Measurements from ENCODE around the gene SSH2. TPM values are rescaled to one million over a fixed set of nuclear protein-coding genes. Genes with fewer than 3 reads are reported as not detected.
A peak's percentile ranks its signal among the peaks of the same experiment; 100 is the strongest.

The SSH2 gene
- total RNA-seq, 1 donor from 2014 or later: 21.9 TPM

DNA sequence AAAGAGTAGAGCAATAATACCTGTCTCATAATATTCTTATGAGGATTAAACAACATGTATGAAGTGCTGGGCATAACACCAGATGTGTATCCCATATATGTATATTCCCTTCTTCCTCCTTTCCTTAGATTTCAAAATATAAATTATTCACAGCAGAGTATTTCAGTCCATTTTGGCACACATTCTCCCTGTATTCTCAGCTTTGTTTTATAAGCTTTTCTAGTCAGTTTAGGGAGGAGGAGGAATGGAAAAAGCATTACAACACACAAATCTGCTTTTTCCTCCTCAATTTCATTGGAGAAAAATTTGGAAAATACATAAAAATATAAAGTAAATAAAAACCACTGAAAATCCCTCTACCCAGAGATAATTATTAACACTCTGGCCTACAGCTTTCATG lies 260.8 kb downstream of the SSH2 start:
- Mint-ChIP-seq H3K27ac (ENCODE audit: unreplicated experiment) (no peak overlapping the region), H3K4me3 (ENCODE audit: unreplicated experiment) (no peak overlapping the region), H3K27me3 (ENCODE audit: unreplicated experiment) (no peaks in the 10 kb centered on the region), H3K9me3 (ENCODE audit: unreplicated experiment) (no peaks in the 10 kb centered on the region), H3K4me1 (ENCODE audit: unreplicated experiment) (peaks cover 6% of the 10 kb centered on the region), H3K36me3 (ENCODE audit: unreplicated experiment) (peaks cover 29% of the 10 kb centered on the region)
- DNase-seq (ENCODE audit: extremely low spot score, unreplicated experiment): no peak
- TF ChIP-seq, protein P1, sequence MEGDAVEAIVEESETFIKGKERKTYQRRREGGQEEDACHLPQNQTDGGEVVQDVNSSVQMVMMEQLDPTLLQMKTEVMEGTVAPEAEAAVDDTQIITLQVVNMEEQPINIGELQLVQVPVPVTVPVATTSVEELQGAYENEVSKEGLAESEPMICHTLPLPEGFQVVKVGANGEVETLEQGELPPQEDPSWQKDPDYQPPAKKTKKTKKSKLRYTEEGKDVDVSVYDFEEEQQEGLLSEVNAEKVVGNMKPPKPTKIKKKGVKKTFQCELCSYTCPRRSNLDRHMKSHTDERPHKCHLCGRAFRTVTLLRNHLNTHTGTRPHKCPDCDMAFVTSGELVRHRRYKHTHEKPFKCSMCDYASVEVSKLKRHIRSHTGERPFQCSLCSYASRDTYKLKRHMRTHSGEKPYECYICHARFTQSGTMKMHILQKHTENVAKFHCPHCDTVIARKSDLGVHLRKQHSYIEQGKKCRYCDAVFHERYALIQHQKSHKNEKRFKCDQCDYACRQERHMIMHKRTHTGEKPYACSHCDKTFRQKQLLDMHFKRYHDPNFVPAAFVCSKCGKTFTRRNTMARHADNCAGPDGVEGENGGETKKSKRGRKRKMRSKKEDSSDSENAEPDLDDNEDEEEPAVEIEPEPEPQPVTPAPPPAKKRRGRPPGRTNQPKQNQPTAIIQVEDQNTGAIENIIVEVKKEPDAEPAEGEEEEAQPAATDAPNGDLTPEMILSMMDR (IDR thresholded peaks at IDR 0.05): no peak

DNA sequence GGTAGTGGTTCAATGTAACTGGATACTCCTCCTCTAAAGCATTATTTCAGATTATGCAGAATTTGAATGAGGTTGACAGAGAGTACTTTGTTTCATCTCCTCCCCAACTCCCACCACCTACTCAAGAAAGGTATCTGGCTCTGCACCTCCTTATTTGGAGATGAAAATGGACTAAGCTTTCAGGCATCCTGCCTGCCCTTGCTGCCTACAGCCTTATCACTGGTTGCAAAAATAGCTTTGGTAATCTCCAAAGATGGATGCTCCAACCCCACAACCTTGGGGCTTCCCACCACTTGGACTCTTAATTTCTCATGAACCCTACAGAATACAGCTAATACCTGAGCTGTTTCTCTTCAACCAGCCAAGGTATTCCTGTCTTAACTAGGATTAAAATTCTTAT lies 262.1 kb downstream of the SSH2 start:
- H3K36me3 Mint-ChIP-seq (ENCODE audit: unreplicated experiment): peaks cover 29% of the 10 kb centered on the region

DNA sequence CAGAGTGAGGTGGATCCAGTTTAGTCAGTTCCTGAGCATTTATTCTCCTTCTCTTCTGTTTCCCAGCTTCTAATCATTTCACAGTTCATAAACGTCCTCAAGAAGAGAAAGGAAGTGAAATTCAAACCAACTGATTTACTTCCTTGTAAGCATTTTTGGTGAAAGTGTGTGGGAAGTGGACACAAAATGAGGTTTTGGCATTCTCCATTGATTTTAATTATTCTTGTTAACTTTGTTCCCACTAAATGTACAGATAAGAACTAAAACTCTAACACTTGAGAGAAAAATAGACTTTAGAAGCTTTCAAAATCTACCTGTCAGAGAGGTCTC lies 264.6 kb downstream of the SSH2 start:
- TF ChIP-seq, protein P1 (IDR thresholded peaks at IDR 0.05): no peak
- H3K27ac Mint-ChIP-seq (ENCODE audit: unreplicated experiment): peak overlapping the region; percentile 18
- peaks cover 25% of the 10 kb centered on the region for H3K36me3 Mint-ChIP-seq (ENCODE audit: unreplicated experiment)
- no peaks in the 10 kb centered on the region for H3K27me3 Mint-ChIP-seq (ENCODE audit: unreplicated experiment)
- H3K9me3 Mint-ChIP-seq (ENCODE audit: unreplicated experiment): no peaks in the 10 kb centered on the region
- no peak overlapping the region for H3K4me3 Mint-ChIP-seq (ENCODE audit: unreplicated experiment)
- peaks cover 14% of the 10 kb centered on the region for H3K4me1 Mint-ChIP-seq (ENCODE audit: unreplicated experiment)
- DNase-seq (ENCODE audit: extremely low spot score, unreplicated experiment): no peak

More for the DNA sequence above, 262.1 kb downstream of the SSH2 start:
- H3K27me3 Mint-ChIP-seq (ENCODE audit: unreplicated experiment): no peaks in the 10 kb centered on the region
- peaks cover 10% of the 10 kb centered on the region for H3K4me1 Mint-ChIP-seq (ENCODE audit: unreplicated experiment)
- TF ChIP-seq, protein P1 (IDR thresholded peaks at IDR 0.05): no peak
- no peak overlapping the region for H3K4me3 Mint-ChIP-seq (ENCODE audit: unreplicated experiment)
- H3K9me3 Mint-ChIP-seq (ENCODE audit: unreplicated experiment): no peaks in the 10 kb centered on the region
- DNase-seq (ENCODE audit: extremely low spot score, unreplicated experiment): no peak
- no peak overlapping the region for H3K27ac Mint-ChIP-seq (ENCODE audit: unreplicated experiment)

DNA sequence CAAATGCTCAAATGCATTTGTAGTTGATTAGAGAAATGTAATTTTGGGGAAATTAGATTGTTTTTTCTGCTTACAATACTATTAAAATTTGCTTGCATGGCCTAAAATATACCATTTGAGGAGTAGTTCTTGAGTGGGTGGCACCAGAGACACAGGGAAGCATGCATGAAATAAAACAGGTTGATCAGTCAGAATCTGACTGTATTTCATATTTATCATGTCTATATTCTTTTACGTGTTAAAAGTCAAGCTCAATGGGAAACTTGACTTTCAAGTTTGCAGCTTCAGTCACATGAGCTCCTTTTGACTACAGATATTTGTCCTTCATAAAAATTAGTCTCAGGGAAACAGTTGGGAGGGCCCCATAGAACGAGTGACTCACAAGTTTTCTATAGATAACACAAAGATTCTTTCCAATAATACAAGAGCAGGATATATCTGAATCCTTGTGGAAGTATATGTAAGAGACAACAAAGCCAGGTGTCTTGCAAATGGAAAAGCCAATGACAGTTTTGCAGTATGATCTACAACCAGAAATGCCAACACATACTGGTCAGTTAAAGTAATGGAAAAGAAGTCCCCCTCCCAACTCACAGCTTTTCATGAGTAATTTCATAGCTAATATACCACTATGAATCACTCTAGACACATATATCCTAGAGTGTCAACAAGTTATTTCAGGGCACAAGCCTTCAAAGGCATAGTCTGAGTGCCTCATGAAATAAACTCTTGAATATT lies 265.1 kb downstream of the SSH2 start:
- peaks cover 28% of the 10 kb centered on the region for H3K36me3 Mint-ChIP-seq (ENCODE audit: unreplicated experiment)
- H3K9me3 Mint-ChIP-seq (ENCODE audit: unreplicated experiment): no peaks in the 10 kb centered on the region
- peaks cover 14% of the 10 kb centered on the region for H3K4me1 Mint-ChIP-seq (ENCODE audit: unreplicated experiment)
- peak overlapping the region; percentile 18 for H3K27ac Mint-ChIP-seq (ENCODE audit: unreplicated experiment)
- DNase-seq (ENCODE audit: extremely low spot score, unreplicated experiment): no peak
- H3K4me3 Mint-ChIP-seq (ENCODE audit: unreplicated experiment): no peak overlapping the region
- H3K27me3 Mint-ChIP-seq (ENCODE audit: unreplicated experiment): no peaks in the 10 kb centered on the region
- TF ChIP-seq, protein P1 (IDR thresholded peaks at IDR 0.05): no peak

DNA sequence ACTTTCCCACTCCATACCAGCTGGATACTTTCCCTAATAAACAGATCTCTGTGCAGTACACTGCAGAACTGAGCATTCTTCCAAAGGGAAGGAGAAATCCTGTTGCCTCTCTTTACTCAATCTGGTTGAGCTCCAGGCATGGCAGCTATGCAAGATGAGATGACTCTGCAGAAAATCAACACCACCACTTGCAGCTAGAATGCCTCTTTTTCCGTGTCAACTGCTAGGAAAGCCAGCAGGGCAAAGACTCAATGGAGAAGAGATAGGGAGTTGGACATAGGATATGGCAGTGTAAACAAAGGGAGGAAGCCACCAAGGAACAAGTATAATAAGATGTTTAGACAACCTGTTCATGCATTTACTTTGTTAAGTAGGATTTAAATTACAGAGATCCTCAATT lies 266.9 kb downstream of the SSH2 start:
- DNase-seq (ENCODE audit: extremely low spot score, unreplicated experiment): no peak
- Mint-ChIP-seq H3K27ac (ENCODE audit: unreplicated experiment) (no peak overlapping the region), H3K27me3 (ENCODE audit: unreplicated experiment) (no peaks in the 10 kb centered on the region), H3K4me3 (ENCODE audit: unreplicated experiment) (no peak overlapping the region), H3K36me3 (ENCODE audit: unreplicated experiment) (peaks cover 28% of the 10 kb centered on the region), H3K9me3 (ENCODE audit: unreplicated experiment) (no peaks in the 10 kb centered on the region), H3K4me1 (ENCODE audit: unreplicated experiment) (peaks cover 14% of the 10 kb centered on the region)
- TF ChIP-seq, protein P1 (IDR thresholded peaks at IDR 0.05): no peak

All from osteocyte (in vitro differentiated cells).